ENCODE results near the gene CLCN3.
A peak's percentile ranks its signal among the peaks of the same experiment; 100 is the strongest.
"Not testable (repeated sequence)": the region's sequence is repeated elsewhere in the genome, so short reads cannot be mapped to it uniquely, and the experiment has no call there.

Gene CLCN3

DNA sequence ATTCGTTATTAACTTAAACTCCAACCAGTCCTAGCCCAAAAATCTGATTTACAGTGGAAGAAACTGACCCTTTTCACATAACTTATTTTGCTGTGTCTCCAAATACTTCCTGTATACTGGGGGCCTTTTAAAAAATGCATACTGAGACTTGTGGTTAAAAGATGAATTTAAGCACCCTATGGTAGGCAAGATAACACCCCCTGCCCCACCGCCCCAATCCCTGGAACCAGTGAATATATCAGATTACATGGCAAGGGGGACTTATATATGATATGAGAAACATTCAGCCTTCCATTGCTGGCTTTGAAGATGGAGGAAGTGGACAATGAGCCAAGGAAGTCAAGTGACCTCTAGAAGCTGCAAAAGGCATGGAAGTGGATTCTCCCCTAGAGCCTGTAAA is 3.1 kb upstream of the CLCN3 start:
- no peak overlapping the region for H3K4me3 ChIP-seq (ENCODE audit: low read depth, low read length)

DNA sequence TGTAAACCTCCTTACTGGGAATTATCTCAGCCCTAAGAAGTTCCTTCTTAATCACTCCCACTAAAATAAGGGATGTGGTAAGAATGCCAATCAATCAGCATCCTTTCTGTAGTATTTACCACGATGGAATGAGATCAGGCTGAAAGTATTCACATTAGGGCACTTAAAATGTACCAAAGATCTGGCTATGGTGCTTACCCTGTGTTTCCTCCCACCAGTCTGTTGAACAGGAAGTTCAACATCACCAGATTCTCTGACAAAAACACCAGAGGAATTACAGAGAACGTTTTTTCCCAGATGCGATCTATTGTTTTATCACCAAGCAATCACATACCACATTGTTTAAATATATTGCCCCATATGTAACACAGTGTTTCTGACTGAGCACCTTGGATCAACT is 2.1 kb upstream of the CLCN3 start:
- H3K4me3 ChIP-seq (ENCODE audit: low read depth, low read length) = no peak overlapping the region

DNA sequence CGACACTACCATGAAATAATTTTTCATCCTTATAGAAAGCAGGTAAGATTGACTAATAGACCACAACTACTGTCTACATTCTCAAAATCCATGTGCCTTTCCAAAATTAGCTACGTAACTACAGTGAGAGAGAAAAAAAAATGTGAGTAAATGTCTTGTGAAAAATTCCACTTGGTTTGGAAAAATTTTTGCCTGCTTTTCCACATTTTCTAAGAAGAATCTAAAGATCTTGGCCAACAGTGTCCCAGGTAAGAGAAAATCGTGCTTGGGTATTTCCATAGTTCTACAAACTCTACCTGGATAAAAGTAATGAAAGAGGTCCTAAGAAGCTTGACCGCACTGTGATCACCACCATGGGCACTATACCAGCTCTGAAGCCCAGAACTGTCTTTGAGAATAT is 1.4 kb upstream of the CLCN3 start:
- no peak overlapping the region for H3K4me3 ChIP-seq (ENCODE audit: low read depth, low read length)

DNA sequence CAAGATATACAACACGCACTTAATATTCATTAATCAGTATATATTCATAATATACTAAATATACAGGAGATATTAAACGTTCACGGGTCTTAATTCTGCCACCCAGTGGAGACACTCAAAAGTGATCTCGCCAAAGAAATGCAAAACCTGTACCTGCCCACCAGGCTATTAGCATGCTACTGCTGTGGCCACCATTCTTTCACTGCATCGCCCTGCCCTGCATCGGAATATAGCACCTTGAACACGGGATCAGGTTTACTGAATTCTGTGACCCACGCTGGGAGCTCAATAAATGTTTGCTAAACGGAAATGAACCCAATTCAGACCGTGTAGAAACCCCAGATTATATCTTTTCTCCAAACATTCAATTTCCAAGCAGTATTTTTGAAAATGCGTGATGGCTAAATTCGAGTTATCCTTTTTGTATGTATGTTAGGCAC is 840 bp upstream of the CLCN3 start:
- peak overlapping the region; percentile 83 for H3K4me3 ChIP-seq (ENCODE audit: low read depth, low read length)

DNA sequence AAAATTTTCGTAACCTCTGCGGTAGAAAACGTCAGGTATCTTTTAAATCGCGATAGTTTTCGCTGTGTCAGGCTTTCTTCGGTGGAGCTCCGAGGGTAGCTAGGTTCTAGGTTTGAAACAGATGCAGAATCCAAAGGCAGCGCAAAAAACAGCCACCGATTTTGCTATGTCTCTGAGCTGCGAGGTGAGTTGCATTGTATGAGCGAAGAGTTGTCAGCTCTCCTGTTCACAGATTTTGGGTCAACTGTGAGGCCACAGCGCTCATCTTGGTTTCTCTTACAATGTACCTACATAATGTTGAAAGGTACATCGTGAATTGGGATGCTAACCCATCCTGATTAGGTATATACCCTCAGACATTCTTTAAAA is 486 bp downstream of the CLCN3 start:
- H3K4me3 ChIP-seq (ENCODE audit: low read depth, low read length) = peak overlapping the region; percentile 83

DNA sequence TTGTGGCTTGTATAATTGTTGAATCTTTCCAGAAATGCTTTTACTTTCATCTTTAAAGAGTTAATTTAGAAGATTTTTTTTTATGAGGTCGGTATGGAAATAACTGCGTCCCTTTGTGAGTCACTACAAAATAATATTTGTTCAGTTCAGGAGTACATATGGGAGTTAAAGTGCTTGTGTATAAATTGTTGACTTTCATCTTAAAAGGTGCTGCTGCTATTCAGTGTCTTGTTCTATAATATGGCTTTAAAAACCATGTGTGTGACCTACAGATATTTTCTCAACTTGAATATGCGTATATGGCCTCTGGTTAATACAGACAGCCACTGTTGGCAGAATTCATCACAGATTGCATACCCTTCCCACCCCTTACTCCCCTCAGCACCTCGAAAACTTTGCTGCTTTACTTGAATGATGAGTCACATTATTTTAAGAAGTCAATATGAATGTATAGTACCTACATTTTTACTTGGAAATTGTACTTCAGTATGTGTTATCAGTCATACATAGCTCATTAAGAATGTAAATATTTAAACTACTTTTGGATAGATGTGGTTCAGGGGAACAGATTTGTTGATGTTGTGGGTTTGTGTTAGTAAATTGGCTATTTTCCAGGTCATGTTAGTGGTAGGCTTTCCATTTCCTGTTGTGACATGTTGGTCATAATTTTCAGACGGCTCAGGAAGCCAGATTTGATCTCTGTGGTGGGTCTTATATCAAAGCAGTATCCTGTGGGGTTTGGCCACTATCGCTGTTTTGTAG is 1.5 kb downstream of the CLCN3 start:
- H3K4me3 ChIP-seq (ENCODE audit: low read depth, low read length) = peak overlapping the region; percentile 8

DNA sequence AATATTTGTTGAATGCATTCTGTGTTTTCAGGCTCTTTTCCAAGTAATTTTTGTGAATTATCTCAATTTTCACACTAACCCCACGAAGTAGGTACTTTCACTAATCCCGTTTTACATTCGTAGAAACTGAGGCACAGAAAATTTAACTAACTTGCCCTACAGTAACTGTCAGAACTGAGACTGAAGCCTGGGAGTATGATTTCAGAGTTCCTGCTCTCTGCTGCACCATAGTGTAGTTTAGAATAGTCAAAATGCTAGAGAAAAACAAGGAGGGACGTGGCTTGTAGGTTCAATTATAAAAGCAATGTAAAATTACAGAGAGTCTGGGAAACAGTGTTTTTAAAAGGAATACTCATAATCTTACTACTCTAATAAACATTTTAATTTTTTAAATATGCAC is 2.2 kb downstream of the CLCN3 start:
- H3K4me3 ChIP-seq (ENCODE audit: low read depth, low read length) = no peak overlapping the region

DNA sequence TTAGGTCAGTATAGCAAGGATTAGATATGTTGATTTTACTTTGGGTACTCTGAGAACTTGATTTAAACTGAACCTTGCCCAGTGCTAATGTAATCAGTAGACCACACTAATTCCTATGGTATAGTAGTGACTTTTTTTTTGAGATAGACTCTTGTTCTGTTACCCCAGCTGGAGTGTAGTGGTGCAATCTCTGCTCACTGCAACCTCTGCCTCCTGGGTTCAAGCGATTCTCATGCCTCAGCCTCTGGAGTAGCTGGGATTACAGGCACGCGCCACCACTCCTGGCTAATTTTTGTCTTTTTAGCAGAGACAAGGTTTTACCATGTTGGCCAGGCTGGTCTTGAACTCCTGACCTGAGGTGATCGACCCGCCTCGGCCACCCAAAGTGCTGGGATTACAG is 3.6 kb downstream of the CLCN3 start:
- H3K4me3 ChIP-seq (ENCODE audit: low read depth, low read length) = not testable (repeated sequence)

DNA sequence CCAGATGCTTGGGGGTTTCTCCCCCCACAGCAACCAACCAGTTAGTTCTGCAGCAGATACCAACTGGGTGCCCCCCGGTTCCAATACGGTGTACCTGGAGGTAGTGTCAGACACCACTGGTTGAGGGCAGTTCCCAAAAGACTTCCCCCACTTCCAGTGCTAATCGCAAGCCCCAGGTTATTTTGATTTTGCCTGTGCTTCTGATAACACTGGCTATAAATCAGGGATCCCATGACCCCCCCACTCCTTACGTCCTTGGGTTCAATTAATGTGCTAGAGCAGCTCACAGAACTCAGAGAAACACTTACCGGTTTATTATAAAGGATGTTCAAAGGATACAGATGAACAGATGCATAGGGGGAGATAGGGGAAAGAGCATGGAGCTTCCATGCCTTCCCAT is 5.5 kb downstream of the CLCN3 start:
- no peak overlapping the region for H3K4me3 ChIP-seq (ENCODE audit: low read depth, low read length)

DNA sequence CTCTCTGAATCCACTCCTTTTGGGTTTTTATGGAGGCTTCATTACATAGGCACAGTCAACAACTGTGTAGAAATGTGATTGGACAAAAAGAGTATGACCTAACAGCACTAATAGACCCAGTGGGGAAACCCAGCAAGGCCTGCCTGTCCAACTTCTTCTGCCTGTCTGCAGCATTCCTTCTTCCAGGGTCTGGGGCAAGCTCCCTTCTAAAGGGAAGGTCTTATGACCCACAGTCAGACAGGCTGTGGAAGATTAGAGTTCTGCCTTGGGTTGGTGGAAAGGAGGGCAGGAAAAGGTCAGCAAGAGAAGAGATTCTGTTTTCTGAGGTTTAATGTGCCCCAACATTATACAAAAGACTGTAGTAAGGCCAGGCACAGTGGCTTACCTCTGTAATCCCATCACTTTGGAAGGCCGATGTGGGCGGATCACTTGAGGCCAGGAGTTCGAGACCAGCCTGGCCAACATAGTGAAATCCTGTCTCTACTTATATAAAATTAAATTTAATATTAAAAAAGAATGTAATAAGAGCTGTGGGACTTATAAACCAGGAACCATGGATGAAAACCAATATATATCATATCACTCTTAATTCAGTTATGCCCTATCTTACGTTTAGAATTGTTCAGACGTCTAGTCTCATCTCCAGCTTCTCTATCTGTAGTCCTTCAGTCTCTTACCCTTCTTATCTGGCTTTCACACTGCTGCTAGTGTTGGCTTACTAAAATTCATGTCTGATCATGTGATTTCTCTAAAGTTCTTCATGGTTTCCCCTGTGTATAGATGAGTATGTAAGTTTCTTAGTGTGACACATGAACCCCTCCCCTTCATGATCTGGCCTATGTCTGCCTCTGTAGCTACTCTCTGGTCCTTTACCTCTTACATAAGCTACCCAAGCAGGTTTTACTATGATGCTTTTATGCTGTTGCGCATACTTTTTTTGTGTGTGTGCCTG is 6.2 kb downstream of the CLCN3 start:
- no peak overlapping the region for H3K4me3 ChIP-seq (ENCODE audit: low read depth, low read length)

DNA sequence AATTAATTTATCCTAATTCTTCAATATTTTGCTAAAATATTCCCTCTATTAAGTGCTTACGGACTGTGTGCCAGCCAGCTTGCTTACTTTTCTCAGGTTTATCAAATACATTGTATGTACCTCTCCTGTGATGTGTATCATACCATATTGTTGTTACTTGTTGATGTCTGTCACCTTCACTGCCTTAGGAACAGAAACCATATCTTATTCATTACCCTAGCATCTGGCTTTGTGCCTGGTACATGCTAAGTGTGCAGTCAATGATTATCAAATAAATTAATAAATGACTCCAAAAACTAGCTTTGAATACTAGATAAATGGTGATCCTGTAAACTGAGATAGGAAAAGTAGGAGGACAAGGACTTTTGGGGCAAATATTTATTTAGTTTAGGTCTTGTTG is 6.9 kb downstream of the CLCN3 start:
- no peak overlapping the region for H3K4me3 ChIP-seq (ENCODE audit: low read depth, low read length)

DNA sequence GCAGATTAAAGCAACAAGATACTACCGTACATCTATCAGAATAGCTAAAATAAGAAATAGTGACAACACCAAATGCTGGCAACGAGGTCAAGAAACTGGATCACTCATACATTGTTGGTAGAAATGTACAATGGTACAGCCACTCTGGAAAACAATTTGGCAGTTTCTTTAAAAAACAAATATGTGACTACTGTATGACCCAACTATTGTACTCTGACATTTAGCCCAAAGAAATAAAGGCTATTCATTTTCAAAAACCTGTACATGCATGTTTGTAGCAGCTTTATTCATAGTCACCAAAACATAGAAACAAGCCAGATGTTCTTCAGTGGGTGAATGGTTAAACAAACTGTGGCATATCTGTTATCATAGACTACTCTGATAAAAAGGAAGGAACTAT is 8.2 kb downstream of the CLCN3 start:
- no peak overlapping the region for H3K4me3 ChIP-seq (ENCODE audit: low read depth, low read length)

DNA sequence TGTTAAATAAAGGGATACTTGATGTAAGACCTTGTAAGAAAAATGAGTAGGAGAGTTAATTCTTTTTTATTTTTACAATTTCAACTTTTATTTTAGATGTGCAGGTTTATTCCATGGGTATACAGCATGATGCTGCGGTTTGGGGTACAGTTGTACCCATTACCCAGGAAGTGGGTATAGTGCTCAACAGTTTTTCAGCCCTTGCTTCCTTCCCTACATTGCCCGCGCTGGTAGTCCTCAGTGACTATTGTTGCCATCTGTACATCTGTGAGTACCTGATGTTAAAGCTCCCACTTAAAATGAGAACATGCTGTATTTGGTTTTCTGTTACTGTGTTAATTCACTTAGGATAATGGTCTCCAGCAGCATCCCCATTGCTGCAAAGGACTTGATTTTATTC is 9.7 kb downstream of the CLCN3 start:
- H3K4me3 ChIP-seq (ENCODE audit: low read depth, low read length) = no peak overlapping the region

DNA sequence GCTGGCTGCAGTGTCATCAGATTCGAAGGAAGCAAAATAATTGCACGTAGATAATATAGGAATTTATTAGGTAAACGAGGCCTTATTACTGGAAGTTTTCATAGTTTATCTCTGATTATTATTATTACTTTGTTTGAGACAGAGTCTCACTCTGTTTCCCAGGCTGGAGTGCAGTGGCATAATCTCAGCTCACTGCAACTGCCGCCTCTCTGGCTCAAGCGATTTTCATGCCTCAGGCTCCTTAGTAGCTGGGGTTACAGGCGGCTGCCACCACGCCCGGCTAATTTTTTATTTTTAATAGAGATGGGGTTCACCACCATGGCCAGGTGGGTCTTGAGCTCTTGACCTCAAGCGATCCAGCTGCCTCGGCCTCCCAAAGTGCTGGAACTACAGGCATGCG is 12.5 kb downstream of the CLCN3 start:
- H3K4me3 ChIP-seq (ENCODE audit: low read depth, low read length) = no peak overlapping the region

DNA sequence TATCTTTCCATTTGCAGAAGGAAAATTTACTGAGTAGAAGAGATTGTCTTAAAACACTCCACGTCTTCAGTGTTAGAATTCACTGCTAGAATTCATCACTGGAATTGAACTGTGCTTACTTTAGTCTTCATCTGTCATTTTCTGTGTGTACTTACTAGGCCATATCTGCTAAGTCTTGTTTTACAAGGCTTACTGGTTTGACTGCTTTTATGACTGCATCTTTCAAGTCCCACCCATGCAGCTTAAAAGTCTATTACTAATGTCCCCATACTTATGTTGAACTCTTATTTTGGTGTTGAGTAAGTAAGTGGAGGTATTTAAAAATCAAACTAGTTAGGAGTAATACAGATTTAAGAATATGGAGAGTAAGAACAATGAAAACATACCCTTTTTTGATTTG is 14.6 kb downstream of the CLCN3 start:
- no peak overlapping the region for H3K4me3 ChIP-seq (ENCODE audit: low read depth, low read length)

DNA sequence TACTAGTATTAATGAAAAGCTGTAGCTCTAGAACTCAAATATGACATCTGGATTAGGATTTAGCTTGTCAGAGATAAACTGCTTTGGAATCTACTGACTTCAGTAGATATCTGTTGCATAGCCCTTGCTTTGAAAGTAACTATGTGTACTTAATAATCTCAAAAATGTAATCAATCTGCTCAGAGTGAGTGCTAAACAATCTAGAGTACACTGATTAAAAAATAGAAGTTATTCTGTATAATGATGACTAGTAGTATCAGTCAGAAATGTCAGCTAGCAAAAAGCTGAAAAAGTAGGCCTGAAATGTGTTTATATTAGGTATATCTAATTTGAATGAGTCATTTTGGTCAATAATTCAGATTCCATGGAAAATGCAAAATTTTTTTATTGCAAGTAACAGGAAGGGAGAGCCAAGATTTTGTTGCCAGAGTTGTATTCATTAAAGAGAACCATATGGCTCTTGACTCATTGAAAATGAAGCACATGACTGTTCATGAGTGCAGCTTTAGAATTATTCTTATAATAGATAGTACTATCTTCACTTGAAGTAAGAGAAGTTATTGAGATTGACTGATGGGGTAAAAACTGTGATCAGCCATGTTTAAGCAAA is 20.0 kb downstream of the CLCN3 start:
- H3K4me3 ChIP-seq (ENCODE audit: low read depth, low read length) = no peak overlapping the region

DNA sequence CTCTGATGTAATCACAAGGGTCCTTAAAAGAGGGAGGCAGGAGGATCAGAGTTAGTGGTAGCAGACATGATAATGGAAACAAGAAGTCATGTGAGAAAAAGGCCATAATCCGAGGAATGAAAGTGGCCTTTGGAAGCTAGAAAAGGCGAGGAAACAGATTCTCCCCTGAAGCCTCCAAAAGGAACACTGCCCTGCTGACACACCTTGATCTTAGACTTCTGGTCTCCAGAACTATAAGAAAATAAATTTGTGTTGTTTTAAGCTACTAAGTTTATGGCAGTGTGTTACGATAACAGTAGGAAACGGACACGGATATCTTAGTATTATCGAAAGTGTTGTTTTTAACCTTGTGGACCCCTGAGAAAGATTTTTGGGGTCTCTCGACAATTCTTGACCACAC is 24.4 kb downstream of the CLCN3 start:
- H3K4me3 ChIP-seq (ENCODE audit: low read depth, low read length) = no peak overlapping the region

DNA sequence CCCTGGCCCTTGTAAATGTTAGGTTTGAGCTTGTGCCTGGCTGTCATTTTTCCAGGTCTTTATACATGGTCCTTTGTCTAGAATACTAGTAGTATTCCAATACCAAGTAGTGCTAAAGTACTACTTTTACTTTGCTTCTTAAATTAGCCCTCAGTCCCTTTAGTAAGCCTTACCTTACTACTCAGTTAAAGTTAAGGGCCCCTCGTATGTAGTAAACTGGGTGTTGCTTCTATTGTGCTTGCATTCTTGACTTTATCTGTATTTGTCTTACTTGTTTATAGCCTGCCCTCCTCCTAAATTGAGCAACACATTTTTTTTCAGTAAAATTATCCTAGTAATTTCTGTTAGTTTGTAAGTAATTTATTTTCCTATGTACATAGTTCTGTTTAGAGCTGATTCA is 25.2 kb downstream of the CLCN3 start:
- H3K4me3 ChIP-seq (ENCODE audit: low read depth, low read length) = no peak overlapping the region

DNA sequence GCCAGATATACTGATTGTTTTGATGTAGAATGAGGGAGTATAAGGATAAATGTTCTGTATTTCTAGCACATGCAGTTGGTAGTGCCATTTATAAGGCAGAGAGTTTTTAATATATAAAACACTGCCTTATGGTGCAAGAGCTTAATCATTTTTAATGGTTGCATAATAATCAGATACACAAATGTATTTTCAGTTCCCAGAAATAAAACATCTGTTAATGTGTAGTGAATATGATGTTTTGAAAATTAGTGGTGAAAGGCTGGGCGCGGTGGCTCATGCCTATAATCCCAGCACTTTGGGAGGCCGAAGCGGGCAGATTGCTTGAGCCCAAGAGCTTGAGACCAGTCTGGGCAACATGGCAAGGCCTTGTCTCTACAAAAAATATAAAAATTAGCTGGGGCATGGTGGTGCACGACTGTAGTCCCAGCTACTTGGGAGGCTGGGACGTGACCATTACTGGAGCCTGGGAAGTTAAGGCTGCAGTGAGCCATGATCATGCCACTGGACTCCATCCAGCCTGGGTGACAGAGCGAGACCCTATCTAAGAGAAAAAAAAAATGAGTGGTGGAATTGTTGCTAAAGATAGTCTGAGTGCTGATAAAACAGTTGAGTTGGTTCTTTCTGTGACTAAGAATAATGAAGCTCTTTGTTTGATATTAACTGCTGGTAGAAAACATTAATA is 29.3 kb downstream of the CLCN3 start:
- H3K4me3 ChIP-seq (ENCODE audit: low read depth, low read length) = no peak overlapping the region

DNA sequence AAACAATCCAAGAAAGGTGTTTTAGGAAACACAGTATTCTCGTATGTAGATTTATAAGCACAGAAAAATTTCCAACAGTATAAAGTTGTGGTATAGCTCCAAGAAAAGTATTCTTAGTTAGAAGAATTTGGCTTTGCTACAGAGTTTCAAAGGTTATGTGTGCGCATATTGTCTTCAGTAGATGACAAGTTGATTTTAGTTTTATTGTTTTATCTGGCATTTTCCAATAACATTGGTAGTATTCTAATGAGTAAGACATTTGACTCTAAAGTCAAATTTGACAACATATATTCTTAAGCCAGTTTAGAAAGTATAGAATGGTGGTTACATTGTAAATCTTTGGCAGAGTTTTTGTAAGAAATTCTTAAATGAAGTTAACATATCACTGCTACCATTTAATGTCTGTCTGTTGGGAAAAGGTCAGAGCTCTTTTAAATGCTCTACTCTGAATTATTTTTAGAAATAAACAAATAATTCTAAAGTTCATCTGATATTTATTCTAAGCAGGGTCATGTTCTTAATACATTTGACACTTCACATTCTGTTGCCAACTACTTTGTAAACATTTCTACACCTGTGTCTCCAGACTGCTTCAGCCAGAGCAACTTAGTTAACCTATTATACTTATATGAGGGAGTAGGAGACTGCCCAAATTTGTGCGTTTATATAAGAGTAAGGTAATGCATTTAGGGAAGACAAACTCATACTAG is 30.0 kb downstream of the CLCN3 start:
- no peak overlapping the region for H3K4me3 ChIP-seq (ENCODE audit: low read depth, low read length)

DNA sequence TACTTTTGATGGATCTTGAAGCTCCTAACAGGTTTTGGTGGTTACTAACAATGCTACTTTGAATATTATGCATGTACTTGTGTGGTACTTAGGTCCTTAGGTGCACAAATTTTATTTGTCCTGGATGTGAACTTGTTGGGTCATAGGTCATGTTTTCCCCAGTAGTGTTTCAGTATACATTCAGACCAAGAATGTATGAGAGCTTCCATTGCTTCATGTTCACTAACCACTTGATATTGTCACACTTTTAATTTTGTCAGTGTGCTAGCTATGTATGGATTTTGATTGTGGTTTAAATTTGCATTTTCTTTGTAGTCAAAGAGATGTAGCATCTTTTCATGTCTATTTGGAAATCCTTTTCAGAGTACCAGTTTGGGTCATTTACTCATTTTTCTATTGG is 32.2 kb downstream of the CLCN3 start:
- H3K4me3 ChIP-seq (ENCODE audit: low read depth, low read length) = no peak overlapping the region

All from iPS-11a (cell line).